Stimulated activated CD4-positive, alpha-beta T cell treated with anti-CD3 and anti-CD28 coated beads, Interleukin-12 subunit alpha, Interleukin-12 subunit beta, amount 100 ng/mL, for 48 hours (primary cell): ENCODE measurements around the gene ANKDD1A.

Source experiments
- DNase-seq, 3 donors: peaks; one replicate each; pipeline ENCODE4 v3.0.0-alpha.2; 2020; ENCODE audit warnings: low read depth in 2 of 3, low spot score in 1 of 3

The ANKDD1A gene

GRCh38 chr15:64895285-64896065, 16.2 kb upstream of the ANKDD1A start:
- DNase-seq = no peak

DNA sequence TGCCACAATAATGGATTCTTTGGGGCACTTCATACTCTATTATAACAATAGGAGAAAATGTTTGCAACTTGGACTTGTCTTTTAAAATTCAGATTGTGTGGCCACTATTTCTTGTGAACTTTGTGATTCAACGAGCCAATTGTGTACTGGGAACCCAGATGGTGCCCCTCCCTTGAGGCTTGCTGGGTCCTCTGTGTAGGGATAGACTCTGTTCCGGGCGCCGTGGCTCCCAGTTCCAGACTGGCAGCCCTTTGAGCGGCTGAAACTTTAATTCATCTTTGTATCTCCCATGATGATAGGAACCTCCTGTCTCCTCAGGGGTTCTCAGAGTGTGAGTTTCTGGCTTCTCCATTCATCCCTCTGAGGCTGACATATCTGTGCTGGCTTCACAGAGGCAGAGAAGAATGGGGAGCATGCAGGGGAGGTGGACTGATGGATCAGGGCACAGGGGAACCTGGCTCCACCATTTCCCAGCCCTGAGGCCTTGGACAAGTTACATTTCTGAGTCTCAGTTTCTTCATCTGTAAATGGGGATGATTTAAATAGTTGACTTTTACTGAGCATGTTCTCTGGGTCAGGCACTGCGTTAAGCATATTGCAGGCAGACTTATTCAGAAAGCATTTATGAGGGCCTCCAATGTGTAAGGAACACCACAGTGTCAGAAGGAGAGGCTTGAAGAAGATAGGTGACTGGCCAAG, 15.2 kb upstream of the ANKDD1A start:
- no peak for DNase-seq

DNA sequence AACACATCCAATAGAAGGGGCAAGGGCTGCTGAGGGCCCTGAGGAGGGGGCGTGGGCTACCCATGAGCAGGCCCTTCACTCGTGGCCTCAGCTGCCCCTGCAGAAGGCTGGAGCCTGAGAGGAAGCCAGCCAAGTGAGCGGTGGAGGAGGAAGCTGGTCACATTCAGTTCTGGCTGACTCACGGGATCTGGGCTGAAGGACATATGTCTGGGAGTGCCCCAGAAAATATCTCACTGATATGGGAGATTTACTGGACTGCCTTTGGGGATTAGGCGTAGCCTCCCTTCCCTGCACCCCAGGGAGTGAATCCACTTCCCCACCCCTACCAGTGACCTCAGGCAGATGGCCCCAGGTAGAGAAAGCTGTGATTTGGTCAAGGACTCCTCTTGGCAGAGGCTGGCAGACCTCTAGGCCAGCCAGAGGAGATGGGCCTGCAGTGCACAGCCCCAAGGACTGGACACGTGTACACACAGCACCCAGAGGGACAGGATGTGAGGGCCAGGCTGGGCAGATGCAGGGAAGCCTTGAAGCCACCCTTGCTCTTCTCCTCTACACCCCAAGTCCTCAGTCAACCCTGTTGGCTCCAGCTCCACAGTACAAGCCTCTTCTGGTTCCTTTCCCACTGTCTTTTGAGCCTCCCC, 14.2 kb upstream of the ANKDD1A start:
- no peak for DNase-seq

- DNase-seq = no peak
Measured at GRCh38 chr15:64898406-64898805, 13.3 kb upstream of the ANKDD1A start.

GRCh38 chr15:64901141-64901540, 10.6 kb upstream of the ANKDD1A start:
- DNase-seq = no peak

GRCh38 chr15:64901914-64902313, 9.8 kb upstream of the ANKDD1A start:
- DNase-seq = no peak

GRCh38 chr15:64902863-64903262, 8.8 kb upstream of the ANKDD1A start:
- no peak for DNase-seq

DNA sequence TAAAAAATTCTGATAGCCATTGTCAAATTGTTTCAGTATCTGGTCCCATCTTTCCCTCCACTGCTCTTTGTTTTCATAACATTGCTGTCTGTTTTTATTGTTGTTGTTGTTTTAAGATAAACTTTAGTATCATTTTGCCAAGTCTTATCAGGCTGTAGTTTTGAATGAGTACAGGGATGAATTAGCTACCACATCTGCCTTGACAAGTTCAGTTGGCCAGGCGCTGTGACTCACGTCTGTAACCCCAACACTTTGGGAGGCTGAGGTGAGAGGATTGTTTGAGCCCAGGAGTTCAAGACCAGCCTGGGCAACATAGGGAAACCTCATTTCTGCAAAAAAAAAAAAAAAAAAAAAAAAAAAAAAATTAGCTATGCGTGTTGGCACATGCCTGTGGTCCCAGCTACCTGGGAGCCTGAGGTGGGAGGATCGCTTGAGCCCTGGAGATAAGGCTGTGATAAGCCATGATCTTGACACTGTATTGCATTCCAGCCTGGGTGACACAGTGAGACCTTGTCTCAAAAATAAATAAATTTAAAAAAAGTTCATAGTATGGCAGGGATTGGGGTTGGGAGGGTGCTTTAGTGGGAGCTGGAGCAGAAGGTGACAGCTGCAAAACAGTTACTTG, 8.3 kb upstream of the ANKDD1A start:
- DNase-seq = no peak

GRCh38 chr15:64904189-64904588, 7.5 kb upstream of the ANKDD1A start:
- DNase-seq = no peak

DNA sequence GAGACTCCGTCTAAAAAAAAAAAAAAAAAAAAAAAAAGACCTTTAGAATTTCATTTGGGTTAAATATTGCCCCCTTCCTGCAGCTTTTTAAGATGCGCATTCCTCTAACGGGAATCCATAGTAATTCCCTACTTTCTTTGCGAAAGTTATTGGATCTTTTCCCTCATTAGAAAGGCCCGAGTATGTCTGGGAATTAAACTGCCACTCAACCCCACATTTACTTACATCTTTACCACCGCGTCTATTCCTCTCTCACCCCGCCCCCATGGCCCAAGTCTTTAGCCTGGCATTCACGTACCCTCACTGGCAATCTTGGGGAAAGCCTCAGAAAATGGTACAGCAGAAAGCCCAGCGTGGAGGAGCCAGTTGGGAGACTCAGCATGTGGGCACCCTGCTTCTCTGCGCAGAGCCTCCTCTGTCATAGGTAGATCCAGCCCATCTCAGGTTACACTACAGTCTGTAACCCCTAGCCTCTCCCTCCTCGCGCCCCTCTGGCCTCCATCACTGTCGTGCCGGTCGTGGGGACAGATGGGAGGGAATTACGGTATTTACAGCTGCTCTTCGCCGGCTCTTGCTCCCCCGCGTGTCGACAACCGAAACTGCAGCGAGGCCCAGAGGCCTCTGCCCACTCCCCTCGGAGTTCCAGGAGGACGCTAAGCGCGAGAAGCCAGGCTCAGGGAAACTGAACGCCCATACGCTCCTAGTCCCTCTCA, 6.4 kb upstream of the ANKDD1A start:
- DNase-seq = peak; percentile 71 to 84 (median 74)

DNA sequence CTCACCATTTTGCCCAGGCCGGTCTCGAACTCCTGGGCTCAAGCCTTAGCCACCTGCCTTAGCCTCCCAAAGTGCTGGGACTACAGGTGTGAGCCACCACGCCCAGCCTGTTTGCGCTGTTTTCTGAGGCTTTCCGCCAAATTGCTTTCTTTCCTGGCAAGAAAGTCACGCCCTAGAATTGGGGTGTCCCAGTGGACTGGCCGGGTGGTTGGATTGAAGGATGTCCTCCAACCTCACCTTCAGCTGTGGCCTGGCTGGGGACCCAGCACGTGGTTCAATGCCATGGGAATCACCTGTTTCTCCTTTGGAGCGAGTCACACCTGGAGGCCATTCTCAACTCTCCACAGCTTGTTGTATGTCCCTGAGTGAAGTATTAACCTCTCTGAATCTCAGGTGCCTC, 5.8 kb upstream of the ANKDD1A start:
- DNase-seq = no peak

- DNase-seq = no peak
Measured at GRCh38 chr15:64906402-64906801, 5.3 kb upstream of the ANKDD1A start.

DNA sequence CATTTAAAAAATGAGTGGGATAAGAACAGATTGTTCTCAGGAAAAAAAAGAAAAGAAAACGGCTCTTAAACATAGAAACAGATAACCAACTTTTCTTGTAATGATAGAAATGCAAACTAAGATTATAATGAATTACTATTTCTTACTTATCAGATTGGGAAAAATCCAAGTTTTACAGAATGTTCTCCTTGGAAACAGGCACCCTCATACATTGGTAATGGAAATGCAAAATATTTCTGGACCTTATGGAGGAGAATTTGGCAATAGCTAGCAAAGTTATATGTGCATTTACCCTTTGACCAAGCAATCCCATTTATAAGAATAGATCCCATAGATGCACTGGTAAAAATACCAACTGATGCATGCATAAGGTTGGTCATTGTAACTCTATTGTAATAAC, 3.7 kb upstream of the ANKDD1A start:
- no peak for DNase-seq

- DNase-seq = no peak
Measured at GRCh38 chr15:64909546-64909945, 2.2 kb upstream of the ANKDD1A start.

- DNase-seq = no peak
Measured at GRCh38 chr15:64912379-64913325, 950 bp downstream of the ANKDD1A start.

DNA sequence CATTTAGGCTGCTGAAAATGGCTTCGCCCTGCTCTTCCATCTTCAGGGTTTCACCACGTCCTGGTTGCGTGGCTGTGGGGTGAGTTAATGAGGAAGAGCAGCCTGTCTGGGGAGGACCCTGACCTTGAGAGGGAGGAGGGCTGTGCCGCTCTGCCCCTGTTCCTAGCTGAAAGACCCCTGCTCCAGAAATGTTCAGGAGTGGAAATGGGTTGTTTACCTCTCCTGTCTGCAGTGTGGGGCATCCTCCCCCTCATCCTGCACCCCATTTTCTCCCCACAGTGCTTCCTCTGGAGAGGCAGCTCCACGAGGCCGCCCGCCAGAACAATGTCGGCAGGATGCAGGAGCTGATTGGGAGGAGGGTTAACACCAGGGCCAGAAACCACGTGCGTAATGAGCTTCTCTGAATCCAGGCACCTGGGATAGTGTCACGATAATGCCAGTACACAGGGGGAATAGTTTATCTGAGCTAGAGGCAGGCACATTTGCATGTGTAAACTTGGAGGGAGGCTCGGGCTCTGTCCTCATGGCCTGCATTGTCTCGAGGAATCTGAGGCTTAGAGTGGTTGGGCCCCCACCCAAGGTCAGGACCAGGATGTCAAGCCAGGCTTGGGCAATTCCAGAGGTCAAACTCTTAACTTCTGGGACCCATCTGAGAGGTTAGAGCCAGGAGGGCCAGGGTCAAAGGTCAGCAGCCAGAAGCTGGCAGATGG, 4.0 kb downstream of the ANKDD1A start:
- no peak for DNase-seq

- no peak for DNase-seq
Measured at GRCh38 chr15:64916365-64916764, 4.7 kb downstream of the ANKDD1A start.

DNA sequence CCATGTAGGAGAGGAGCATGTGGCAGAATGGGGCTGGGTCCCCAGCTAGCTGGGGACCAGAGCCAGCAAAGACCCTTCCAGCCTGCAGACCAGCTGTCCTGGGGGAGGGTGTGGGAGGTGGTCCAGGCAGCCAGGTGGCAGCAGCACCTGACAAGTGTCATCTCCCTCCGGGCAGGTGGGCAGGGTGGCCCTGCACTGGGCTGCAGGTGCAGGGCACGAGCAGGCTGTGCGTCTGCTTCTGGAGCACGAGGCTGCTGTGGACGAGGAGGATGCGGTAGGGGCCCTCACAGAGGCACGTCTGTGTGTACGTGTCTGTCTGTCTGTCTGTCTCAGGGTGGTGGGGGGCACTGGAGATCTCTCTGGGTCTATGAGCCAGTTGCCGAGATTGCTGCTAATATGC, 5.5 kb downstream of the ANKDD1A start:
- no peak for DNase-seq

GRCh38 chr15:64919721-64920120, 8.0 kb downstream of the ANKDD1A start:
- DNase-seq = no peak
